Measurements from ENCODE around the gene NHP2. TPM values are rescaled to one million over a fixed set of nuclear protein-coding genes. Genes with fewer than 3 reads are reported as not detected.

NHP2 gene
- total RNA-seq, 1 donor, result 88.1 TPM

GRCh38 chr5:178189433-178189832 lies 35.7 kb upstream of the NHP2 start:
- H3K4me3 ChIP-seq (ENCODE audit: low read depth, low read length), result no peak overlapping the region
- no peak for DNase-seq (ENCODE audit: low read depth)
- TF ChIP-seq, protein P1, sequence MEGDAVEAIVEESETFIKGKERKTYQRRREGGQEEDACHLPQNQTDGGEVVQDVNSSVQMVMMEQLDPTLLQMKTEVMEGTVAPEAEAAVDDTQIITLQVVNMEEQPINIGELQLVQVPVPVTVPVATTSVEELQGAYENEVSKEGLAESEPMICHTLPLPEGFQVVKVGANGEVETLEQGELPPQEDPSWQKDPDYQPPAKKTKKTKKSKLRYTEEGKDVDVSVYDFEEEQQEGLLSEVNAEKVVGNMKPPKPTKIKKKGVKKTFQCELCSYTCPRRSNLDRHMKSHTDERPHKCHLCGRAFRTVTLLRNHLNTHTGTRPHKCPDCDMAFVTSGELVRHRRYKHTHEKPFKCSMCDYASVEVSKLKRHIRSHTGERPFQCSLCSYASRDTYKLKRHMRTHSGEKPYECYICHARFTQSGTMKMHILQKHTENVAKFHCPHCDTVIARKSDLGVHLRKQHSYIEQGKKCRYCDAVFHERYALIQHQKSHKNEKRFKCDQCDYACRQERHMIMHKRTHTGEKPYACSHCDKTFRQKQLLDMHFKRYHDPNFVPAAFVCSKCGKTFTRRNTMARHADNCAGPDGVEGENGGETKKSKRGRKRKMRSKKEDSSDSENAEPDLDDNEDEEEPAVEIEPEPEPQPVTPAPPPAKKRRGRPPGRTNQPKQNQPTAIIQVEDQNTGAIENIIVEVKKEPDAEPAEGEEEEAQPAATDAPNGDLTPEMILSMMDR (IDR thresholded peaks at IDR 0.05; ENCODE audit: insufficient read depth, low read depth, low read length), result no peak

- no peak within 1 kb of the TSS for H3K4me3 ChIP-seq (ENCODE audit: low read depth, low read length)
- DNase-seq (ENCODE audit: low read depth), result no peak
- TF ChIP-seq, protein P1 (IDR thresholded peaks at IDR 0.05; ENCODE audit: insufficient read depth, low read depth, low read length), result no peak
Measured at GRCh38 chr5:178187014-178187413, 33.3 kb upstream of the NHP2 start, which contains the start of gene GMCL2. TSS of gene GMCL2 (minus strand) at chr5:178187371. CDS start at chr5:178187299, 72 bp downstream.

DNA sequence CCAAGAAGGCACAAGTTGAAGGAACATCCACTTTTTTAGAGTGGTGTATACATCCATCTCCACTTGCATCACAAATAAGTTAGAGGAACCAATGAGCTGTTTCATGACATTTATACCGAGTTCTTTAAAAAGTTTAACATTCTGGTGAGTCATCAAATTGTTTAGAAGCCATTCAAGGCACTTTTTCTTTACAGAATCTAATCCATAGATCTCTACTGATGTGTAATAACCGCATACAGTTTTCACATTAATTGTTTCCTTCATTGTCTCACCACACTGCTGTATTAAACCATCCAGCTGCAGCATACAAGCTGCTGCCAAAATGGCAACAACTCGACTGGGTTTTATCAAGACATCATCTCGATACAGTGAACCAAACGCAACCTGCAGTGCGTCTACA lies 32.7 kb upstream of the NHP2 start:
- no peak overlapping the region for H3K4me3 ChIP-seq (ENCODE audit: low read depth, low read length)
- DNase-seq (ENCODE audit: low read depth), result no peak

DNA sequence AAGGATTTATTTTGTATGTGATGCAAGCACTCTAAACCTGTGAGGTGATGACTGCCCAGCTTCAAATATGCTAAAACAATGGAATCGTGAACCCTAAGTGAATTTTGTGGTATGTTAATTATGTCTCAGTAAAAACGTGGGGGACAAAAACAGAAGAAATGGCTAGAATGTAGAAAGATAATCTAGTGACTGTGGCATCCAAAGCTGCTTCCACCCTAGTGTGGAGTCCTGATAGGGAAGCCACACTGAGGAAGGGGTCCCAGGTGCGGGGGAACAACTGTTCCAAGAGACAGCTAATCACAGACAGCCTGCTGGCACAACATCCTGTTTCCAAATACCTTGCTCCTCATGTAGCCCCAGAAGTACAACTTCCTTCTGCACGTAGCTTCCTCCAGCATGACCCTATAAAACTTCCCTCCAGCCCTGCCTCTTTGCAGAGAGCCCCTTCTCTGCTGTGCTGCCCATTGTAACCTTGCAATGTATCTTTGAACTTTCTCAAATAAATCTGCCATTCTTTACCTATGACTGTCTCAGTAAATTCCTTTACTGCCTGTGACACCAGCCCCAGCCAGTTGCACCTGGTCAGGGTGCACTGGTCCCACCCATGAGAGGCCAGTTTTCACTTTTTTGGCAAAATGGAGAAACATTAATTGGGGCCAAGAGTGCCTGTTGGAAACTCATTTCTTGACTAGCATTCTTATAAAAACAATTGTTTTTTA lies 28.6 kb upstream of the NHP2 start:
- no peak for DNase-seq (ENCODE audit: low read depth)
- TF ChIP-seq, protein P1 (IDR thresholded peaks at IDR 0.05; ENCODE audit: insufficient read depth, low read depth, low read length), result no peak
- no peak overlapping the region for H3K4me3 ChIP-seq (ENCODE audit: low read depth, low read length)

More for the DNA sequence above, 32.7 kb upstream of the NHP2 start:
- TF ChIP-seq, protein P1 (IDR thresholded peaks at IDR 0.05; ENCODE audit: insufficient read depth, low read depth, low read length), result no peak

DNA sequence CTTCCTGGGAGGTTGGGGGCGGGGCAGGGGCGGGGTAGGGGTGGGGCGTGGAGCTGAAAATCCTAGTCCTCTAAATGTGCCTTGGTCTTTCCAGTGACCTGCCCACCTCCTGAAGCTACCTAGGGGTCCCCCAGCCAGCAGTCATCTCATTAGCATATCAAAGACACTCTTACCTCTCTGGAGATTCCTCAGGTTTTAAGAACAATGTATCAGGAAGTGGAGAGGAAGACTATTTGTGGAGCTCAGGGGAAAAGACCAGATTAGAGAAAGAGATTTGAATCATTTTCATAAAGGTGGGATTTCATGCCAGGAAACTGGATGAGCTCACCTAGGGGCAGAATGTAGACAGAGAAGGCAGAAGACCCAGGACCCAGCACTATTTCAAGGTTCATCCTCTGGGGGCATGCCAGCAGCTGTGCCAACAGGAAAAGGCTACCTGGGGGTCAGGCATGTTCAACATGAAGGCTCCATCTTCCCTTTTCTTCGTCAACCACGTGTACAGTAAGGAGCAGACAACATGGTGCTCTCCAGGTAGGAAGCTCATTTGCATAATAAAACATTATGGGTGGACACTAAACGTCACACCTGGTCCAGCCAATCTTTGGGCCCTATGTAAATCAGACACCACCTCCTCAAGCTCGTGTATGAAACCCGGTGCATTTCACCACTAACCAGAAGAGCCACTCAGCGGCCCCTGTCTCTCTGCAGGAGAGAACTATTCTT lies 26.6 kb upstream of the NHP2 start:
- H3K4me3 ChIP-seq (ENCODE audit: low read depth, low read length), result no peak overlapping the region
- no peak for DNase-seq (ENCODE audit: low read depth)
- TF ChIP-seq, protein P1 (IDR thresholded peaks at IDR 0.05; ENCODE audit: insufficient read depth, low read depth, low read length), result no peak

- TF ChIP-seq, protein P1 (IDR thresholded peaks at IDR 0.05; ENCODE audit: insufficient read depth, low read depth, low read length), result no peak
- no peak for DNase-seq (ENCODE audit: low read depth)
- H3K4me3 ChIP-seq (ENCODE audit: low read depth, low read length), result no peak overlapping the region
Measured at GRCh38 chr5:178177569-178177968, 23.9 kb upstream of the NHP2 start.
